IMR-90 (cell line): ENCODE data around the gene SLF1. TPM values are rescaled to one million over a fixed set of nuclear protein-coding genes. Genes with fewer than 3 reads are reported as not detected.

ENCODE experiments used
- ATAC-seq: fragments of 200-7000 bp; cut with Tn5 transposase; 2 replicates; pipeline ENCODE4 v1.9.1; 2020; ENCODE audit warnings: low read depth, mild to moderate bottlenecking, moderate library complexity
- BruUV-seq: library from RNA; stranded (reverse); fragments of 400-500 nt; replicated peaks from 2 replicates; lab custom pipeline; 2021; lab: Mats Ljungman, UMichigan
- CTCF ChIA-PET: fragments of 300-600 bp; formaldehyde crosslinking; extraction: SDS; loops from one replicate; lab custom pipeline; 2021; ENCODE audit warnings: antibody characterized with exemption; lab: Yijun Ruan, JAX
- POLR2A ChIA-PET: fragments of 300-600 bp; sonication (Branson Sonifier 250); formaldehyde crosslinking; loops from one replicate; lab custom pipeline; 2022; ENCODE audit warnings: antibody characterized with exemption; ENCODE audit not compliant: unreplicated experiment; lab: Charles Lee
- DNase-seq: peaks from one replicate; pipeline ENCODE4 v3.0.0; 2013
- H2AFZ ChIP-seq: replicated peaks from 2 replicates; pipeline ENCODE3; 2013; ENCODE audit warnings: low read length, mild to moderate bottlenecking; ENCODE audit not compliant: poor library complexity
- H2AK5ac ChIP-seq: 2 replicates; pipeline ENCODE4 v1.6.1; 2013; ENCODE audit warnings: low read depth, low read length, inconsistent platforms
- H2AK9ac ChIP-seq: replicated peaks from 2 replicates; pipeline ENCODE3; 2013; ENCODE audit warnings: mild to moderate bottlenecking, low read depth, low read length, moderate library complexity; ENCODE audit not compliant: poor library complexity
- H2BK120ac ChIP-seq: 2 replicates; pipeline ENCODE4 v1.6.1; 2013; ENCODE audit warnings: low read depth, low read length, inconsistent platforms
- H2BK15ac ChIP-seq: 3 replicates; pipeline ENCODE4 v1.6.1; 2013; ENCODE audit warnings: low read depth, low read length, inconsistent platforms
- H2BK20ac ChIP-seq: 2 replicates; pipeline ENCODE4 v1.6.1; 2013; ENCODE audit warnings: low read depth, mild to moderate bottlenecking, inconsistent platforms, low read length, moderate library complexity
- H2BK5ac ChIP-seq: 2 replicates; pipeline ENCODE4 v1.6.1; 2013; ENCODE audit warnings: mild to moderate bottlenecking, low read depth, low read length, inconsistent platforms; ENCODE audit not compliant: poor library complexity, severe bottlenecking
- H3K14ac ChIP-seq: replicated peaks from 2 replicates; pipeline ENCODE4 v1.6.1; 2013; ENCODE audit warnings: low read depth, low read length, inconsistent platforms
- H3K18ac ChIP-seq: 2 replicates; pipeline ENCODE4 v1.6.1; 2013; ENCODE audit warnings: low read depth, low read length, control low read depth
- H3K23ac ChIP-seq: 2 replicates; pipeline ENCODE4 v1.6.1; 2013; ENCODE audit warnings: low read depth, low read length, inconsistent platforms
- H3K27ac ChIP-seq: 2 replicates; pipeline ENCODE4 v1.5.1; 2013; ENCODE audit warnings: mild to moderate bottlenecking, control low read depth, low read length; ENCODE audit not compliant: insufficient read depth
- H3K27me3 ChIP-seq: 2 replicates; pipeline ENCODE4 v1.6.1; 2013; ENCODE audit warnings: low read length; ENCODE audit not compliant: control insufficient read depth, insufficient read depth
- H3K36me3 ChIP-seq: 2 replicates; pipeline ENCODE4 v1.6.1; 2013; ENCODE audit warnings: low read length, mixed read lengths; ENCODE audit not compliant: control insufficient read depth, insufficient read depth
- H3K4ac ChIP-seq: 2 replicates; pipeline ENCODE4 v1.6.1; 2013; ENCODE audit warnings: low read depth, low read length, inconsistent platforms
- H3K4me1 ChIP-seq: 2 replicates; pipeline ENCODE4 v1.6.1; 2013; ENCODE audit warnings: low read length, mixed read lengths; ENCODE audit not compliant: control insufficient read depth, insufficient read depth
- H3K4me2 ChIP-seq: 2 replicates; pipeline ENCODE4 v1.6.1; 2013; ENCODE audit warnings: low read depth, mild to moderate bottlenecking, control low read depth, low read length, moderate library complexity
- H3K4me3 ChIP-seq: 2 replicates; pipeline ENCODE4 v1.5.1; 2013; ENCODE audit warnings: low read depth, mild to moderate bottlenecking, control low read depth, low read length, moderate library complexity; ENCODE audit not compliant: insufficient read depth
- H3K56ac ChIP-seq: 2 replicates; pipeline ENCODE4 v1.6.1; 2013; ENCODE audit warnings: low read length, inconsistent platforms; ENCODE audit not compliant: insufficient read depth; ENCODE audit errors: extremely low read depth
- H3K79me1 ChIP-seq, 2 experiments: 2 replicates each; pipeline ENCODE4 v1.6.1; 2013; ENCODE audit warnings: low read length in 2 of 2, inconsistent platforms in 1 of 2, low read depth in 1 of 2
- H3K9ac ChIP-seq: 2 replicates; pipeline ENCODE4 v1.6.1; 2013; ENCODE audit warnings: low read depth, low read length, control low read depth
- H3K9me1 ChIP-seq: 2 replicates; pipeline ENCODE4 v1.6.1; 2013; ENCODE audit warnings: low read length, inconsistent platforms; ENCODE audit not compliant: insufficient read depth
- H3K9me3 ChIP-seq: 2 replicates; pipeline ENCODE4 v1.6.1; 2013; ENCODE audit warnings: low read length; ENCODE audit not compliant: control insufficient read depth, insufficient read depth
- H4K20me1 ChIP-seq: 2 replicates; pipeline ENCODE4 v1.6.1; 2013; ENCODE audit warnings: low read length, inconsistent platforms; ENCODE audit not compliant: insufficient read depth
- H4K5ac ChIP-seq: 2 replicates; pipeline ENCODE4 v1.6.1; 2013; ENCODE audit warnings: mild to moderate bottlenecking, low read depth, low read length, control low read depth
- H4K8ac ChIP-seq, 2 experiments: 2 replicates each; pipeline ENCODE4 v1.6.1; 2013; ENCODE audit warnings: low read depth in 2 of 2, low read length in 2 of 2, control low read depth in 1 of 2, inconsistent platforms in 1 of 2
- H4K91ac ChIP-seq: 2 replicates; pipeline ENCODE4 v1.6.1; 2013; ENCODE audit warnings: low read depth, low read length, inconsistent platforms; ENCODE audit not compliant: insufficient read depth
- BHLHE40 ChIP-seq: fragments of 150-350 bp; IDR thresholded peaks from 2 replicates; pipeline ENCODE4 v1.6.1; 2016; ENCODE audit warnings: mild to moderate bottlenecking, low read depth, low read length
- CEBPB ChIP-seq: IDR thresholded peaks from 2 replicates; pipeline ENCODE4 v1.6.1; 2012; ENCODE audit warnings: low read depth, low read length, improper control_type of control experiment
- CHD1 ChIP-seq: IDR thresholded peaks from 2 replicates; pipeline ENCODE4 v1.6.1; 2012; ENCODE audit warnings: low read depth, low read length, improper control_type of control experiment
- CTCF ChIP-seq: conservative IDR thresholded peaks from 2 replicates; pipeline ENCODE4 v1.5.1; 2012; ENCODE audit warnings: mild to moderate bottlenecking, low read depth, low read length, improper control_type of control experiment
- FOS ChIP-seq: fragments of 150-350 bp; IDR thresholded peaks from 2 replicates; pipeline ENCODE4 v1.6.1; 2016; ENCODE audit warnings: low read depth, low read length
- MAFK ChIP-seq: IDR thresholded peaks from 2 replicates; pipeline ENCODE4 v1.6.1; 2012; ENCODE audit warnings: low read depth, low read length, improper control_type of control experiment
- MAZ ChIP-seq: IDR thresholded peaks from 2 replicates; pipeline ENCODE4 v1.6.1; 2012; ENCODE audit warnings: low read depth, mild to moderate bottlenecking, low read length, improper control_type of control experiment, moderate library complexity, borderline replicate concordance
- MXI1 ChIP-seq: IDR thresholded peaks from 2 replicates; pipeline ENCODE4 v1.6.1; 2012; ENCODE audit warnings: low read depth, mild to moderate bottlenecking, low read length, moderate library complexity, borderline replicate concordance
- NFE2L2 ChIP-seq: fragments of 150-350 bp; IDR thresholded peaks from 2 replicates; pipeline ENCODE4 v1.6.1; 2016; ENCODE audit warnings: low read depth, mild to moderate bottlenecking, low read length
- POLR2A ChIP-seq: IDR thresholded peaks from 2 replicates; pipeline ENCODE4 v1.6.1; 2012; ENCODE audit warnings: mild to moderate bottlenecking, low read depth, low read length
- RAD21 ChIP-seq: IDR thresholded peaks from 2 replicates; pipeline ENCODE4 v1.6.1; 2012; ENCODE audit warnings: low read length, improper control_type of control experiment
- RCOR1 ChIP-seq: IDR thresholded peaks from 2 replicates; pipeline ENCODE4 v1.6.1; 2012; ENCODE audit warnings: mild to moderate bottlenecking, low read length, improper control_type of control experiment; ENCODE audit not compliant: insufficient replicate concordance
- RFX5 ChIP-seq: IDR thresholded peaks from 2 replicates; pipeline ENCODE4 v1.8.0; 2012; ENCODE audit warnings: low read depth, mild to moderate bottlenecking, low read length, moderate library complexity
- SMC3 ChIP-seq: fragments of 150-350 bp; IDR thresholded peaks from 2 replicates; pipeline ENCODE4 v1.6.1; 2016; ENCODE audit warnings: low read depth, mild to moderate bottlenecking, antibody characterized with exemption, low read length, moderate library complexity
- WGBS, 2 experiments: methylation state at CpG; one replicate each; pipeline versions ENCODE4 v1.1.5 to v1.1.7; 2013; ENCODE audit warnings: missing lambda C conversion rate in 2 of 2; ENCODE audit not compliant: insufficient read length in 1 of 2; ENCODE audit errors: extremely low coverage in 2 of 2; 5-methylcytosine and 5-hydroxymethylcytosine counted together
- dilution Hi-C: fragments of 300-500 bp; cut with HindIII; formaldehyde crosslinking; loops from one replicate; pipeline ENCODE4 v1.14.3; 2018; ENCODE audit warnings: low sequenced_read_pairs; ENCODE audit not compliant: unreplicated experiment
- in situ Hi-C: fragments of 300-500 bp; cut with MboI; formaldehyde crosslinking; loops from 3 replicates; pipeline ENCODE4 v1.14.3; 2019; ENCODE audit warnings: low sequenced_read_pairs, inconsistent platforms, mixed read lengths
- intact Hi-C: fragments of 100-400 bp; cut with micrococcal nuclease; formaldehyde crosslinking; loops from 2 replicates; pipeline ENCODE4 v1.10.0; 2022
- polyA plus RNA-seq, 3 experiments: library from polyadenylated mRNA; depleted of rRNA; stranded (reverse); fragments of >200 nt; gene quantifications; 2 replicates each; pipeline ENCODE4 v1.2.3, GENCODE V29; 2012; ENCODE audit warnings: low replicate concordance in 1 of 3
- total RNA-seq: library from RNA; depleted of rRNA; stranded (reverse); fragments of >200 nt; gene quantifications from 2 replicates; pipeline ENCODE4 v1.2.3, GENCODE V29; 2012
- TF ChIP-seq, protein P1 (sequence below): fragments of 150-350 bp; IDR thresholded peaks from 2 replicates; pipeline ENCODE4 v1.6.1; 2016; ENCODE audit warnings: low read depth, mild to moderate bottlenecking, low read length, moderate library complexity, borderline replicate concordance
- TF ChIP-seq, protein P2 (sequence below): fragments of 150-350 bp; IDR thresholded peaks from 2 replicates; pipeline ENCODE4 v1.6.1; 2017; ENCODE audit warnings: mild to moderate bottlenecking, antibody characterized with exemption, low read length, low read depth

SLF1 gene
- total and polyA plus RNA-seq, 2 of the 4 experiments (the other 2 are of a cell fraction), result 1.9 to 3.4 TPM

GRCh38 chr5:94672746-94673145 is 54.3 kb downstream of the SLF1 start:
- H2BK5ac ChIP-seq, result no peak overlapping the region
- BruUV-seq, result no TSS peak
- H3K4ac ChIP-seq, result no peak overlapping the region
- no peaks in the 10 kb centered on the region for H3K27me3 ChIP-seq
- H4K91ac ChIP-seq, result no peak overlapping the region
- no peak overlapping the region for H2BK120ac ChIP-seq
- no peaks in the 10 kb centered on the region for H4K20me1 ChIP-seq
- intact Hi-C loops, result no loop called here
- ChIA-PET CTCF (no interaction called here), POLR2A (no interaction called here)
- in situ Hi-C loops, result no loop called here
- ATAC-seq (no peak), DNase-seq (no peak)
- no peak for TF ChIP-seq RFX5
- TF ChIP-seq MXI1, result no peak
- no peak for TF ChIP-seq CTCF
- TF ChIP-seq MAZ, result no peak
- TF ChIP-seq SMC3, result no peak
- TF ChIP-seq RAD21, result no peak
- no peak for TF ChIP-seq CHD1
- TF ChIP-seq MAFK, result no peak
- no peak for TF ChIP-seq FOS
- TF ChIP-seq, protein P1, sequence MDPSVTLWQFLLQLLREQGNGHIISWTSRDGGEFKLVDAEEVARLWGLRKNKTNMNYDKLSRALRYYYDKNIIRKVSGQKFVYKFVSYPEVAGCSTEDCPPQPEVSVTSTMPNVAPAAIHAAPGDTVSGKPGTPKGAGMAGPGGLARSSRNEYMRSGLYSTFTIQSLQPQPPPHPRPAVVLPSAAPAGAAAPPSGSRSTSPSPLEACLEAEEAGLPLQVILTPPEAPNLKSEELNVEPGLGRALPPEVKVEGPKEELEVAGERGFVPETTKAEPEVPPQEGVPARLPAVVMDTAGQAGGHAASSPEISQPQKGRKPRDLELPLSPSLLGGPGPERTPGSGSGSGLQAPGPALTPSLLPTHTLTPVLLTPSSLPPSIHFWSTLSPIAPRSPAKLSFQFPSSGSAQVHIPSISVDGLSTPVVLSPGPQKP, result no peak
- no peak for TF ChIP-seq NFE2L2
- TF ChIP-seq, protein P2, sequence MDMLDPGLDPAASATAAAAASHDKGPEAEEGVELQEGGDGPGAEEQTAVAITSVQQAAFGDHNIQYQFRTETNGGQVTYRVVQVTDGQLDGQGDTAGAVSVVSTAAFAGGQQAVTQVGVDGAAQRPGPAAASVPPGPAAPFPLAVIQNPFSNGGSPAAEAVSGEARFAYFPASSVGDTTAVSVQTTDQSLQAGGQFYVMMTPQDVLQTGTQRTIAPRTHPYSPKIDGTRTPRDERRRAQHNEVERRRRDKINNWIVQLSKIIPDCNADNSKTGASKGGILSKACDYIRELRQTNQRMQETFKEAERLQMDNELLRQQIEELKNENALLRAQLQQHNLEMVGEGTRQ, result no peak
- no peak for TF ChIP-seq CEBPB
- TF ChIP-seq POLR2A, result no peak
- no peak for TF ChIP-seq RCOR1
- no peak for TF ChIP-seq BHLHE40
- no peak overlapping the region for H3K4me3 ChIP-seq
- no peak overlapping the region for H2AK5ac ChIP-seq
- no peak overlapping the region for H2AFZ ChIP-seq
- no CpG with 5 or more reads among the region's 1 CpG for WGBS, 2 experiments
- no peaks in the 10 kb centered on the region for H3K9me1 ChIP-seq
- no peak overlapping the region for H3K27ac ChIP-seq
- H3K4me1 ChIP-seq, result no peaks in the 10 kb centered on the region
- H3K14ac ChIP-seq, result no peak overlapping the region
- H2AK9ac ChIP-seq, result no peak overlapping the region
- H3K56ac ChIP-seq, result no peak overlapping the region
- no peaks in the 10 kb centered on the region for H3K9me3 ChIP-seq
- peaks cover 1% of the 10 kb centered on the region; the same call in 1 of the 2 replicates for H3K36me3 ChIP-seq
- no peak overlapping the region for H4K8ac ChIP-seq
- no peak overlapping the region for H3K9ac ChIP-seq
- dilution Hi-C loops, result no loop called here
- no peak overlapping the region for H2BK20ac ChIP-seq
- no peak overlapping the region for H2BK15ac ChIP-seq
- no peak overlapping the region for H3K4me2 ChIP-seq
- H4K5ac ChIP-seq, result no peak overlapping the region
- H3K79me1 ChIP-seq, result no peaks in the 10 kb centered on the region
- no peak overlapping the region for H3K18ac ChIP-seq
- H3K23ac ChIP-seq, result no peak overlapping the region
